GM04504 (cell line): Measurements from ENCODE around the gene OR51F1.
"Not testable (repeated sequence)": the region's sequence is repeated elsewhere in the genome, so short reads cannot be mapped to it uniquely, and the experiment has no call there.

Experiments
- DNase-seq: peaks from one replicate; pipeline ENCODE4 v3.0.0-alpha.2; 2012; ENCODE audit warnings: low read depth

Gene OR51F1

GRCh38 chr11:4769838-4770237 is at the start of gene OR51F1:
Gene OR51F1 (minus strand): TSS chr11:4769938. CDS start chr11:4769938, 0 bp downstream.
- no peak for DNase-seq

- DNase-seq = no peak
These were observed 39.5 kb upstream of the OR51F1 start for GRCh38 chr11:4809246-4809645.

GRCh38 chr11:4808476-4808875 is 38.7 kb upstream of the OR51F1 start:
- no peak for DNase-seq

GRCh38 chr11:4804280-4804679 is 34.5 kb upstream of the OR51F1 start, which contains the start of gene OR52R1:
Gene OR52R1 (minus strand): TSS chr11:4804380. CDS start chr11:4804380, 0 bp downstream.
- no peak for DNase-seq

- not testable (repeated sequence) for DNase-seq
These were observed 31.6 kb upstream of the OR51F1 start for GRCh38 chr11:4801316-4801715.

- no peak for DNase-seq
These were observed 28.9 kb upstream of the OR51F1 start for GRCh38 chr11:4798427-4799183.

GRCh38 chr11:4797206-4797605 is 27.5 kb upstream of the OR51F1 start:
- DNase-seq = no peak

GRCh38 chr11:4782454-4782853 is 12.7 kb upstream of the OR51F1 start:
- DNase-seq = no peak

- no peak for DNase-seq
These were observed 1.6 kb downstream of the OR51F1 start for GRCh38 chr11:4768094-4768493.

- no peak for DNase-seq
These were observed 3.2 kb downstream of the OR51F1 start for GRCh38 chr11:4766420-4767043.

- no peak for DNase-seq
These were observed 6.6 kb downstream of the OR51F1 start for GRCh38 chr11:4763096-4763495.

GRCh38 chr11:4751201-4751600 is 18.5 kb downstream of the OR51F1 start:
- DNase-seq = no peak

- DNase-seq = no peak
These were observed 21.3 kb downstream of the OR51F1 start for GRCh38 chr11:4748438-4748837.

GRCh38 chr11:4740735-4741134 is 29.0 kb downstream of the OR51F1 start:
- DNase-seq = no peak

GRCh38 chr11:4727171-4727570 is 42.6 kb downstream of the OR51F1 start:
- DNase-seq = no peak

GRCh38 chr11:4722616-4723534 is 46.9 kb downstream of the OR51F1 start:
- DNase-seq = not testable (repeated sequence)
